HG03558 (cell line): ENCODE measurements around the gene POC1A.

Source experiments
- ATAC-seq: cut with Tn5 transposase; IDR thresholded peaks from one replicate; pipeline ENCODE4 v1.9.1; 2021; ENCODE audit warnings: moderate number of reproducible peaks; ENCODE audit not compliant: unreplicated experiment; ENCODE audit errors: extremely low read depth

POC1A gene

GRCh38 chr3:52154135-52155094 lies at the start of gene POC1A:
Gene POC1A, minus strand, starts transcription at chr3:52154423. Its CDS starts 51 bp downstream, at chr3:52154372.
- ATAC-seq, result peak; percentile 52

- no peak for ATAC-seq
Measured at GRCh38 chr3:52203701-52204100, 49.5 kb upstream of the POC1A start.

GRCh38 chr3:52202384-52203077 lies 48.3 kb upstream of the POC1A start:
- ATAC-seq, result no peak

GRCh38 chr3:52200981-52201679 lies 46.9 kb upstream of the POC1A start:
- ATAC-seq, result no peak

GRCh38 chr3:52198643-52199608 lies 44.7 kb upstream of the POC1A start:
- no peak for ATAC-seq

GRCh38 chr3:52197842-52198625 lies 43.8 kb upstream of the POC1A start, which contains the start of gene ALAS1:
Gene ALAS1, plus strand, starts transcription at chr3:52198160. Its CDS starts 1,082 bp downstream, at chr3:52199242.
- ATAC-seq, result peak; percentile 78

GRCh38 chr3:52197499-52197841 lies 43.2 kb upstream of the POC1A start:
- ATAC-seq, result no peak

GRCh38 chr3:52196977-52197376 lies 42.8 kb upstream of the POC1A start:
- no peak for ATAC-seq

GRCh38 chr3:52195823-52196331 lies 41.7 kb upstream of the POC1A start:
- ATAC-seq, result no peak

GRCh38 chr3:52195291-52195597 lies 41.0 kb upstream of the POC1A start:
- no peak for ATAC-seq

- no peak for ATAC-seq
Measured at GRCh38 chr3:52194485-52195290, 40.5 kb upstream of the POC1A start.

GRCh38 chr3:52193065-52193464 lies 38.8 kb upstream of the POC1A start:
- ATAC-seq, result no peak

- ATAC-seq, result no peak
Measured at GRCh38 chr3:52191663-52192062, 37.4 kb upstream of the POC1A start.

GRCh38 chr3:52190294-52191074 lies 36.3 kb upstream of the POC1A start:
- no peak for ATAC-seq

GRCh38 chr3:52188556-52188955 lies 34.3 kb upstream of the POC1A start:
- ATAC-seq, result no peak

GRCh38 chr3:52186729-52187128 lies 32.5 kb upstream of the POC1A start:
- ATAC-seq, result no peak

GRCh38 chr3:52185837-52186236 lies 31.6 kb upstream of the POC1A start:
- no peak for ATAC-seq
